PC-9 (cell line): ENCODE data around the gene PIN1. TPM values are rescaled to one million over a fixed set of nuclear protein-coding genes. Genes with fewer than 3 reads are reported as not detected.

Experiments
- BruUV-seq: library from RNA; stranded (reverse); fragments of 400-500 nt; replicated peaks from 2 replicates; lab custom pipeline; 2021; lab: Mats Ljungman, UMichigan
- CTCF ChIA-PET: fragments of 300-600 bp; sonication (Branson Sonifier 250); formaldehyde crosslinking; loops from one replicate; lab custom pipeline; 2022; ENCODE audit warnings: antibody characterized with exemption; lab: Charles Lee
- POLR2A ChIA-PET: fragments of 300-600 bp; sonication (Branson Sonifier 250); formaldehyde crosslinking; loops from one replicate; lab custom pipeline; 2022; ENCODE audit warnings: antibody characterized with exemption; ENCODE audit not compliant: unreplicated experiment; lab: Charles Lee
- DNase-seq, 2 experiments: peaks; one replicate each; pipeline versions ENCODE4 v3.0.0 to v3.0.0-alpha.2; 2015 to 2022; ENCODE audit warnings: mixed read lengths in 1 of 2
- H2AFZ ChIP-seq: fragments of 200-600 bp; sonication (generic); 2 replicates; pipeline ENCODE4 v1.8.1; 2017; ENCODE audit warnings: antibody characterized with exemption
- H3F3A ChIP-seq: fragments of 200-600 bp; sonication (generic); 2 replicates; pipeline ENCODE4 v1.8.1; 2017; ENCODE audit warnings: antibody characterized with exemption, mild to moderate bottlenecking, low read depth; ENCODE audit not compliant: insufficient read depth
- H3K27ac ChIP-seq: fragments of 200-600 bp; sonication (generic); 2 replicates; pipeline ENCODE4 v1.6.1; 2016; ENCODE audit warnings: mixed run types
- H3K27me3 ChIP-seq: fragments of 200-600 bp; sonication (generic); 2 replicates; pipeline ENCODE4 v1.6.1; 2016; ENCODE audit warnings: low read depth, mixed run types; ENCODE audit not compliant: insufficient read depth
- H3K36me3 ChIP-seq: fragments of 200-600 bp; sonication (generic); 2 replicates; pipeline ENCODE4 v1.6.1; 2016; ENCODE audit warnings: low read depth, mixed run types
- H3K4me1 ChIP-seq: fragments of 200-600 bp; sonication (generic); replicated peaks from 2 replicates; pipeline ENCODE4 v1.6.1; 2016; ENCODE audit warnings: mixed run types; ENCODE audit not compliant: insufficient read depth
- H3K4me2 ChIP-seq: fragments of 200-600 bp; sonication (generic); 2 replicates; pipeline ENCODE4 v1.6.1; 2017; ENCODE audit warnings: mixed run types
- H3K4me3 ChIP-seq: fragments of 200-600 bp; sonication (generic); 2 replicates; pipeline ENCODE4 v1.6.1; 2016; ENCODE audit warnings: mixed run types
- H3K79me2 ChIP-seq: fragments of 200-600 bp; sonication (generic); 2 replicates; pipeline ENCODE4 v1.6.1; 2017; ENCODE audit warnings: low read depth, mixed run types
- H3K9me2 ChIP-seq: fragments of 200-600 bp; sonication (generic); 2 replicates; pipeline ENCODE4 v1.8.1; 2017; ENCODE audit warnings: mild to moderate bottlenecking; ENCODE audit not compliant: insufficient read depth
- H3K9me3 ChIP-seq: fragments of 200-600 bp; sonication (generic); 2 replicates; pipeline ENCODE4 v1.8.1; 2016; ENCODE audit warnings: low read depth; ENCODE audit not compliant: insufficient read depth
- H4K20me1 ChIP-seq: fragments of 200-600 bp; sonication (generic); 2 replicates; pipeline ENCODE4 v1.8.1; 2017; ENCODE audit not compliant: insufficient read depth
- CTCF ChIP-seq: fragments of 200-600 bp; sonication (generic); conservative IDR thresholded peaks from 2 replicates; pipeline ENCODE4 v1.6.1; 2017; ENCODE audit warnings: mixed run types, antibody characterized with exemption, mild to moderate bottlenecking, moderate library complexity
- EZH2 ChIP-seq: fragments of 200-600 bp; sonication (generic); IDR thresholded peaks from 2 replicates; pipeline ENCODE4 v1.8.0; 2017; ENCODE audit warnings: antibody characterized with exemption, low read depth
- intact Hi-C: fragments of 100-400 bp; cut with micrococcal nuclease; formaldehyde crosslinking; loops from one replicate; pipeline ENCODE4 v1.10.0; 2022; ENCODE audit not compliant: unreplicated experiment
- total RNA-seq: library from RNA; stranded (reverse); gene quantifications from 2 replicates; pipeline ENCODE4 v1.2.3, GENCODE V29; 2021

PIN1 gene
- total RNA-seq, 1 experiment from 2014 or later: 74.1 TPM

GRCh38 chr19:9862938-9863337 lies 27.8 kb downstream of the PIN1 start:
- H4K20me1 ChIP-seq: no peaks in the 10 kb centered on the region
- POLR2A ChIA-PET: no interaction called here
- H3K9me3 ChIP-seq: no peaks in the 10 kb centered on the region
- H3K79me2 ChIP-seq: no peaks in the 10 kb centered on the region
- BruUV-seq: no TSS peak
- intact Hi-C loops: no loop called here
- no peak overlapping the region for H2AFZ ChIP-seq
- H3K36me3 ChIP-seq: no peaks in the 10 kb centered on the region
- no peak overlapping the region for H3K4me2 ChIP-seq
- H3F3A ChIP-seq: no peaks in the 10 kb centered on the region
- peaks cover 14% of the 10 kb centered on the region; the same call in 1 of the 2 replicates for H3K27me3 ChIP-seq
- no peaks in the 10 kb centered on the region for H3K9me2 ChIP-seq
- no peaks in the 10 kb centered on the region for H3K4me1 ChIP-seq
- no peak for TF ChIP-seq EZH2
- TF ChIP-seq CTCF: no peak
- CTCF ChIA-PET: no interaction called here
- no peak overlapping the region for H3K27ac ChIP-seq
- H3K4me3 ChIP-seq: no peak overlapping the region
- DNase-seq: no peak

- intact Hi-C loops: no loop called here
- no peak for DNase-seq
- Histone ChIP-seq H3K27me3 (peaks cover 14% of the 10 kb centered on the region; the same call in 1 of the 2 replicates), H3K4me1 (no peaks in the 10 kb centered on the region), H3K4me3 (no peak overlapping the region), H4K20me1 (no peaks in the 10 kb centered on the region), H3K9me2 (no peaks in the 10 kb centered on the region), H3K36me3 (no peaks in the 10 kb centered on the region), H3K79me2 (no peaks in the 10 kb centered on the region), H3K9me3 (no peaks in the 10 kb centered on the region), H3K4me2 (no peak overlapping the region), H2AFZ (no peak overlapping the region), H3K27ac (no peak overlapping the region), H3F3A (no peaks in the 10 kb centered on the region)
- CTCF ChIA-PET: interaction anchor here (0.6 kb wide), 1 partner anchor 42 kb away, joined by 6 read pairs; no protein-coding TSS in a partner anchor
- no peak for TF ChIP-seq CTCF
- TF ChIP-seq EZH2: no peak
- POLR2A ChIA-PET: no interaction called here
- no TSS peak for BruUV-seq
These were observed 28.6 kb downstream of the PIN1 start for GRCh38 chr19:9863759-9864158.

- H3F3A ChIP-seq: no peaks in the 10 kb centered on the region
- no peak overlapping the region for H3K27ac ChIP-seq
- ChIA-PET CTCF (interaction anchor here (0.6 kb wide), 1 partner anchor 29 kb away, joined by 3 read pairs; no protein-coding TSS in a partner anchor), POLR2A (no interaction called here)
- DNase-seq: no peak
- intact Hi-C loops: no loop called here
- no peaks in the 10 kb centered on the region for H3K9me3 ChIP-seq
- H3K27me3 ChIP-seq: peaks cover 14% of the 10 kb centered on the region; the same call in 1 of the 2 replicates
- H3K4me2 ChIP-seq: no peak overlapping the region
- no peaks in the 10 kb centered on the region for H3K4me1 ChIP-seq
- H4K20me1 ChIP-seq: no peaks in the 10 kb centered on the region
- BruUV-seq: no TSS peak
- H3K79me2 ChIP-seq: no peaks in the 10 kb centered on the region
- H3K9me2 ChIP-seq: no peaks in the 10 kb centered on the region
- no peaks in the 10 kb centered on the region for H3K36me3 ChIP-seq
- H2AFZ ChIP-seq: no peak overlapping the region
- no peak for TF ChIP-seq CTCF
- no peak for TF ChIP-seq EZH2
- H3K4me3 ChIP-seq: no peak overlapping the region
These were observed 30.8 kb downstream of the PIN1 start for GRCh38 chr19:9865732-9866501.
